Erythroblast (primary cell): Measurements from ENCODE around the gene CUX1.

Experiments used
- DNase-seq, 2 experiments: peaks; one replicate each; lab custom pipeline; 2025; lab: John Stamatoyannopoulos, UW
- GATA1 ChIP-seq: IDR thresholded peaks from 2 replicates; pipeline ENCODE4 v1.6.1; 2011; ENCODE audit warnings: low read depth, mild to moderate bottlenecking, control low read depth, low read length, moderate library complexity
- POLR2A ChIP-seq: IDR thresholded peaks from 2 replicates; pipeline ENCODE4 v1.6.1; 2011; ENCODE audit warnings: mild to moderate bottlenecking, low read length

Gene CUX1

DNA sequence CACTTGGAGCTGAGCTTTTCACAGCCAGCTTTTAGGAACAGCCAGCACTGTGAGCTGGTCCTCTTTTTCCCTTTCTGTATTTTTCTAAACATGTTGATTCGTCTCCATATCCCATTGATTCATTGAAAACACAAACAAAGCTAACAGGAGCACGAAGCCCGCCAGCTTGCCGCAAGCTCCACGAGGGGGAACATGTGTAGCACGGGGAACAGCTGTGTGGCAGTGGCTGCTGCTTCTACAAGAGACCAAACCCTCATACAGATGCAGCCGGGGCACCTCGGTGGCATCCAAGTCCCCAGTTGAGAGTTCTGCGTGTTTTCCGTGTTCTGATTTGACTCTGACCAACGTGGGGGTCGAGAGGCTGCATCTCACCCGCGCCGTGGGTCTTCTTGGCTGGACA is 388.5 kb downstream of the CUX1 start:
- TF ChIP-seq POLR2A (no peak), GATA1 (no peak)
- no peak for DNase-seq

DNA sequence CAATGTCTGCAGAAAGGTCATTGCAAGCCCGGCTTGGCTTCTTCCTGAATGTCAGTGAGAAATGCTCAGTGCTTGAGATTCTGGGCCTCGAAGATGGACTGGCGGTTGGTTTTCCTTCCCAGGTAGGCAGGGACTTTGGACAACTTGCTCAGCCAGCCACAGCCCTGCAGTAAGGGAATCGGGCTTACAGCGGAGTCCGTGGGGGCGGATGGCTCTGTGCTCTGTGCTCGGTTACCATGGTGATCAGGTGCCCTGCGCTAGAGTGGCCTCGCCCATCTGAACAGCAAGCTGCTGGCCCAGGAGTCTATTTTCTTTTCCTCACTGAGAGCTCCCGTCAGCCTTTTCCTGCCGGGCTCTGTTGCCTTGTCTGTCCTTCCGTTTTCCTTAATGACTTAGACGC is 391.4 kb downstream of the CUX1 start:
- TF ChIP-seq POLR2A (no peak), GATA1 (no peak)
- no peak for DNase-seq

GRCh38 chr7:102210787-102211186 is 393.4 kb downstream of the CUX1 start:
- TF ChIP-seq GATA1: no peak
- TF ChIP-seq POLR2A: no peak
- no peak for DNase-seq

DNA sequence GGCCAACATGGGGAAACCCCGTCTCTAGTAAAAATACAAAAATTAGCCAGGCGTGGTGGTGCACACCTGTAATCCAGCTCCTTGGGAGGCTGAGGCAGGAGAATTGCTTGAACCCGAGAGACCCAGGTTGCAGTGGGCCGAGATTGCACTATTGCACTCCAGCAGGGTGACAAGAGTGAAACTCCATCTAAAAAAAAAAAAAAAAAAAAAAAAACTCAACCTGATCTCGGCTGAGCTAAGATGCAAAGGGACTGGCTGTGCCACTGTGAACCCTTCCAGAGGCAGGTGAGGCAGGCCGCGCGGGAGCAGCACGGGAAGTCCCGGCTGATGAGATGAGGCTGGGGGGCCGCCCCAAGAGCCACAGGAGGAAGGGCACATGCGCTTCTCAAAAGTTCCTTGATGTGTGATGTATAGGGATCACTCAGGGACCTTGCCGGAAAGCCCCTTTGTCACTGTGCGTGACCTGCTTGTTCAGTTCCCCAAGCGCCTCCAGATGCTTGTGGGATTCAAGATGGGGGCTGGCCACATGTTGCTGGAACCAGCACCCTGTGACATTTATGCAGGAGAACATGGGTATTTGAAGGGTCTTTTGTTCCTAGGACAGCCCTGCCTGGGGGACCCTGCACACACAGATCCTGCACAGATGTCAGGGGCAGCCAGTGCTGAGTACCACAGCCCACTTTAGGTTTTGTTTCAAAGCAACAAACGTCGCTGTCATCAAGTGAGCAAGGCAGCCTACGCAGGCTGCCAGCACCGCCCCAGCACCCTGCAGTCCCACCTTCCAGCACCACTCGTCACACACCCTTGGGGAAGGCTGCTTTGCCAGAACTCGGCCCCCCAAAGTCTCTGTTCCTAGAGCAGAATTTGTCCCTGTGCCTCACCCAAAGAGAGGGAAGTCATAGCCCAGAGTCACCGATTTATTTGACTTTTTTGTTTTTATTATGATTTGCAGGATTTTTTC is 394.4 kb downstream of the CUX1 start:
- DNase-seq: no peak
- TF ChIP-seq POLR2A (no peak), GATA1 (no peak)

DNA sequence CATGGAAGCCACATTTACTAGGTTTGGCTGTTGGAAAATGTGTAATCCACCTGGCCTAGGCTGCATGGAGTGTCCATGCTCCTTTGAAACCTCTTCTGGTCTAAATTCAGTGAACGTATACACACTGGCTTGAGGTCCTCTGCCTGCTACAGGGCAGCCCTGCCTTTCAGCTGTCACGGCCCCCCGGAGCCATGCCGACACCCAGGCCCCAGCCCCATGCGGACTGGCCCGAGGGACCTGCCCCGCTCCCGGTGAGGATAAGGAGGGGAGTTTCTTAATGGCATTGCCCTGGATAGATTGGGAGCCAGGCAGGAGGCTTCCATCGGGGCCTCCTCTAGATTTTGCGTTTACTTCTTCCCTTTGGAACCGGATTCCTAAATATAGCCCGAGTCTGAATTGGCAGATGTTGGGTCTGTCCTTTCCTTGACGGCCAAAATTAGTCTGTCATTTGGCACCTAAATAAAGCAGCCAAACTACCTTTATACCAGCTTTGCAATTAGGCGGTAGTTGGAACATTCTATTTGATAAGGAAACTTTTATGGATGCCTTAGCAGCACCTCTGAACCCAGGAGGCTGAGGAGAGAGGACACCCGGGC is 397.1 kb downstream of the CUX1 start:
- no peak for DNase-seq
- no peak for TF ChIP-seq POLR2A
- TF ChIP-seq GATA1: no peak

DNA sequence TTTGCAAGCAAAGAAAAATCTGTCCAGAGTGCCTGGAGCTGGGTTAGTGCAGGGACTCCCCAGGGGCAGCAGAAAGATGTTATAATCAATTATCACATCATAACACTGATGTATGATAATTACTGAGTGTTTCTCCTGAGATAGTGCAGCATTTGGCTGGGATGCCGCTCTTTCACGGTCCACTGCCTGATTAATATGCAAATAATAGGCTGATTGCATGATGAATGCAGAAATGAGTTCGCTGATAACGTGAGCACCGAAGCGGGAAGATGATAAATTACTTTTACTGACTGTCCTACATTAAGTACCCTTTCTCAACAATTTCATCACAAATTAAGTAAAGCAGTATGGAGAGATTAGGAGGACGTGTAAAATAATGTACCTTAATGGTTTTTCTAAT is 397.8 kb downstream of the CUX1 start:
- TF ChIP-seq GATA1 (no peak), POLR2A (no peak)
- no peak for DNase-seq

DNA sequence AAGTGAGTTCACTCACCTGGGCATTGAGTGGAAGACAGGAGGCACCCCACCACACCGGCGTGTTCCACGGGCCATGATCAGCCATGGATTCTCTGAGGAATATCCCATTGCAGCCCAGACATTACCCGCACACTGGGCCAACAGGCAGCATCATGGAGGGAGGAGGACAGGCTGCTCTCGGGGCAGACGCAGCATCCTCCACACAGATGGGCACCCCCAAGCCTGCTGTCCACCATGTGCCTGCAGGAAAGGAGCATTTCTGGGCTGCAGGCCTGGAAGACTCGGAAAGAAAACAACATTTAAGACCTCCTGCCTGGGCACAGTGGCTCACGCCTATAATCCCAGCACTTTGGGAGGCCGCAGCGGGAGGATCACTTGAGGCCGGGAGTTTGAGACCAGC is 398.3 kb downstream of the CUX1 start:
- no peak for TF ChIP-seq GATA1
- TF ChIP-seq POLR2A: no peak

GRCh38 chr7:102216573-102217314 is 399.3 kb downstream of the CUX1 start:
- TF ChIP-seq POLR2A (no peak), GATA1 (no peak)
- no peak for DNase-seq

More for the DNA sequence above, 398.3 kb downstream of the CUX1 start:
- DNase-seq: no peak

DNA sequence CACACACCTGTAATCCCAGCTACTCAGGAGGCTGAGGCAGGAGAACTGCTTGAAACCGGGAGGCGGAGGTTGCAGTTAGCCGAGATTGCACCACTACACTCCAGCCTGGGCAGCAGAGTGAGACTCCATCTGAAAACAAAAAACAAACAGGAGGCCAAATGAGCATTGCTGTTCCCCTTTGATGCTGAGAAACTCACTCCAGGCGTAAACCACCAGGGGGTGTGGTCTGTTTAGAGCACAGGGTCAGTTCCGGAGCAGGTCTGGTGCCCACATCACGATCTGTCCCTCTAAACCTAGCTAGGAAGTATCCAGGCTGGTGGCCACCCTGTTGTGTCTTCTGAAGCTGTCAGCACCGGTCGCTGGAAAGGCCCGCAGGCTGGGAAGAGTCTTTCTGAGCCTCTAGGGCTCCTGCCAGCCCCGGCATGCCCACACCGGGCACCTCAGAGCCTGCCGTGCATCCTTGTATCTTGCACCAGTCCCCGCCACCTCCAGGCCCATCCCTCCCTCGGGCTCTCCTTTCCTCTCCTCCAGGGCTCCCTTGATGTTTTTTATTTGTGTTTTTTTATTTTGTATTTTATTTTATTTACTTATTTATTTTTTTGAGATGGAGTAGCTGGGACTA is 402.9 kb downstream of the CUX1 start:
- TF ChIP-seq POLR2A: no peak
- TF ChIP-seq GATA1: no peak
- no peak for DNase-seq

GRCh38 chr7:102220960-102221800 is 403.8 kb downstream of the CUX1 start:
- no peak for DNase-seq
- TF ChIP-seq POLR2A: no peak
- no peak for TF ChIP-seq GATA1

DNA sequence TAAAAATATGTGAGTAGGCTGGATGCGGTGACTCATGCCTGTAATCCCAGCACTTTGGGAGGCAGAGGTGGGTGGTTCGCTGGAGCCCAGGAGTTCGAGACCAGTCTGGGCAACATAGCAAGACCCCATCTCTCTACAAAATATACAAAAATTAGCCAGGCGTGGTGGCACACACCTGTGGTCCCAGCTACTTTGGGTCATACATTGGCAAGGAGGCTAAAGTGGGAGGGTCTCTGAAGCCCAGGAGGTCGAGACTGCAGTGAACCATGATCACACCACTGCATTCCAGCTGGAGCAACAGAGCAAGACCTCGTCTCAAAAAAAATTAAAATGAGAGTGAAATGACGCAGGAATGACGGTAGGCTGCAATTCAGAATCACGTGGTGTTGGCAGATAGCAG is 404.5 kb downstream of the CUX1 start:
- TF ChIP-seq POLR2A: no peak
- TF ChIP-seq GATA1: no peak
- DNase-seq: no peak

DNA sequence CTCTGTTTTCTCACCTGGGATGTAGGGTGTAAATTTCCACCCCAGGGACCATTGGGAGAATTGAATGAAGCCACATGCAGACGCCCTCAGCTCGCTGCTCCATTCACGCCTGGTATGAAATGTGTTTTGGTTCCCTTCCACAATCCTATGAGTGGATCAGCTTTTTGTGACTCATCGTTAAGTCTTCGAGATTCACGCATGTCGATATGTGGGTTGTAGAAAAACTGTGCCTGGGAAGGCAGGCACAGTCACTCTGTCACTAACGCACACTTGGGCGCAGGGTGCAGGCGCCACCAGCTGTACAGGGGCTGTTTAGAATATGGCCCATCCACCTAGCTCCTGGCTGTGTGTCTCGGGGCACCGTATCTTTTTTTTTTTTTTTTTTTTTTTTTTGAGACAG is 405.0 kb downstream of the CUX1 start:
- no peak for DNase-seq
- TF ChIP-seq GATA1 (no peak), POLR2A (no peak)

DNA sequence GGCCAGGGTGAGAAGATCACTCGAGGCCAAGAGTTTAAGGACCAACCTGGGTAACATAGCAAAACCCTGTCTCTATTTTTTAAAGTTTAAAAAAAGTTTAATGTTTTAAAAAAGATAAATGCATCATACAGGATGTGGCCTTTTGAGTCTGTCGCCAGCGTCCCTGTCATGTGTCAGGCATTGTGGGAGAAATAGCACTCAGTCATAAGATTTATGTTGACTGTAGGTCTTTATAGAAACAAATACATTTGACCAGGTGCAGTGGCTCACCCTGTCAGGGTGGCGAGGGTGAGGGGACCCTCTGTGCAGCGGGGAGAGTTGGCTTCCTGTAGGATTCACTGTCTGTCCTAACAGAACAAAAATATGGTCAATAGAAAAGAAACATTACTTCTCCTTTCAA is 405.8 kb downstream of the CUX1 start:
- TF ChIP-seq POLR2A: no peak
- TF ChIP-seq GATA1: no peak
- no peak for DNase-seq
